GM12872 (cell line): ENCODE measurements around the gene OR2Y1.
A peak's percentile ranks its signal among the peaks of the same experiment; 100 is the strongest.

Experiments used
- TF ChIP-seq, protein P1 (sequence below): IDR thresholded peaks from 3 replicates; pipeline ENCODE4 v1.5.1; 2011; ENCODE audit warnings: low read depth, mild to moderate bottlenecking, low read length, moderate library complexity; ENCODE audit not compliant: insufficient read depth

Gene OR2Y1, protein sequence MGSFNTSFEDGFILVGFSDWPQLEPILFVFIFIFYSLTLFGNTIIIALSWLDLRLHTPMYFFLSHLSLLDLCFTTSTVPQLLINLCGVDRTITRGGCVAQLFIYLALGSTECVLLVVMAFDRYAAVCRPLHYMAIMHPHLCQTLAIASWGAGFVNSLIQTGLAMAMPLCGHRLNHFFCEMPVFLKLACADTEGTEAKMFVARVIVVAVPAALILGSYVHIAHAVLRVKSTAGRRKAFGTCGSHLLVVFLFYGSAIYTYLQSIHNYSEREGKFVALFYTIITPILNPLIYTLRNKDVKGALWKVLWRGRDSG

DNA sequence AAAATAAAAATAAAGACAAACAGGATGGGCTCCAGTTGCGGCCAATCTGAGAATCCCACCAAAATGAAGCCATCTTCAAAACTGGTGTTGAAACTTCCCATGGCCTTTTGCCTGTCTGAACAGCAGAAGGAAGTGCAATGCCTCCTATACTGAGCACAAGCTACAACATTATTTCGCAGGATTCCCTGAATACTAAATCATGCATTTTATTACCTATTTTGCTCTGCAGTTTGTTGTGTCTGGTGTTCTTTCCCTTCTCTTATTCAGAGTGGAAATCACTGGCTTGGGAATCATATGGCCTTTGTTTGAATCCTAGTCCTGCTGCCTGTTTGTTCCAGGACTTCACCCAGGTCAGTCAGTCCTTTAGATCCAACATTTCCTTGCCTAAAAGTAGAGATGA, at the start of gene OR2Y1:
TSS of gene OR2Y1 (minus strand) at position 101 of the 400 bp plus-strand sequence. CDS start at position 101, 0 bp downstream.
- TF ChIP-seq, protein P1, sequence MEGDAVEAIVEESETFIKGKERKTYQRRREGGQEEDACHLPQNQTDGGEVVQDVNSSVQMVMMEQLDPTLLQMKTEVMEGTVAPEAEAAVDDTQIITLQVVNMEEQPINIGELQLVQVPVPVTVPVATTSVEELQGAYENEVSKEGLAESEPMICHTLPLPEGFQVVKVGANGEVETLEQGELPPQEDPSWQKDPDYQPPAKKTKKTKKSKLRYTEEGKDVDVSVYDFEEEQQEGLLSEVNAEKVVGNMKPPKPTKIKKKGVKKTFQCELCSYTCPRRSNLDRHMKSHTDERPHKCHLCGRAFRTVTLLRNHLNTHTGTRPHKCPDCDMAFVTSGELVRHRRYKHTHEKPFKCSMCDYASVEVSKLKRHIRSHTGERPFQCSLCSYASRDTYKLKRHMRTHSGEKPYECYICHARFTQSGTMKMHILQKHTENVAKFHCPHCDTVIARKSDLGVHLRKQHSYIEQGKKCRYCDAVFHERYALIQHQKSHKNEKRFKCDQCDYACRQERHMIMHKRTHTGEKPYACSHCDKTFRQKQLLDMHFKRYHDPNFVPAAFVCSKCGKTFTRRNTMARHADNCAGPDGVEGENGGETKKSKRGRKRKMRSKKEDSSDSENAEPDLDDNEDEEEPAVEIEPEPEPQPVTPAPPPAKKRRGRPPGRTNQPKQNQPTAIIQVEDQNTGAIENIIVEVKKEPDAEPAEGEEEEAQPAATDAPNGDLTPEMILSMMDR = no peak

DNA sequence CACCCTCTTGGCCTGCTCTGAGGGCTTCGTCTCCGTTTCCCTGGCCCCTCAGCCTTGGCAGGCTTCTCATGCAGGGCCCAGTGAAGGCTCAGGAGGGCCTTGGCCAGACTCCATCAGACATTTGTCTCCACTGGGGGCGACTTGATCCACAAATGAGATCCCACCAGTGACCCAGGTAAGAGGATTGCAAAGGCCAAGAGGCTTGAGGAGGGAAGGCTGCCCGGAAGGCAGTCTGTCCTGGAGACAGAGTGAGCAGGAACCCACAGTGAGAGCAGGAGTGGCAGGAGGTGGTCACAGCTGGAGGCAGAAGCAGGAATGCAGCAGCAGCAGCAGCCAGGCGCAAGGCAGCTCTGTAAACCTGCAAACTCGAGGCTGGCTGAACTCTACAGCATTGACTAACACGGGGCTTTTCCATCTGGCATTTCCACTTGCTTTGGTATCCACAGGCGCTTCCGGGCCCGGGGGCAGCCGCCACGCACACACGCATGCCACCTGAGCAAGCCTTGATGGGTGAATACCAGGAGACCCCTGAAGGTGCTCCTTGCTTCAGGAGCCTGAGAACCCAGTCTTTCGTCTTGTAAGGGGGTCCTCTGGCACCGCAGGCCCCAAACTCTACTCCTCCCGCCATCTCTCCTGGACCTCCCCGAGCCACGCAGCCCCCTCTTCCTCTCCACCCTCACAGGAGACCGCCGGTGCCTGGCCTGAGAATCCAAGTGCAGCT, 48.0 kb upstream of the OR2Y1 start:
- TF ChIP-seq, protein P1 = no peak

DNA sequence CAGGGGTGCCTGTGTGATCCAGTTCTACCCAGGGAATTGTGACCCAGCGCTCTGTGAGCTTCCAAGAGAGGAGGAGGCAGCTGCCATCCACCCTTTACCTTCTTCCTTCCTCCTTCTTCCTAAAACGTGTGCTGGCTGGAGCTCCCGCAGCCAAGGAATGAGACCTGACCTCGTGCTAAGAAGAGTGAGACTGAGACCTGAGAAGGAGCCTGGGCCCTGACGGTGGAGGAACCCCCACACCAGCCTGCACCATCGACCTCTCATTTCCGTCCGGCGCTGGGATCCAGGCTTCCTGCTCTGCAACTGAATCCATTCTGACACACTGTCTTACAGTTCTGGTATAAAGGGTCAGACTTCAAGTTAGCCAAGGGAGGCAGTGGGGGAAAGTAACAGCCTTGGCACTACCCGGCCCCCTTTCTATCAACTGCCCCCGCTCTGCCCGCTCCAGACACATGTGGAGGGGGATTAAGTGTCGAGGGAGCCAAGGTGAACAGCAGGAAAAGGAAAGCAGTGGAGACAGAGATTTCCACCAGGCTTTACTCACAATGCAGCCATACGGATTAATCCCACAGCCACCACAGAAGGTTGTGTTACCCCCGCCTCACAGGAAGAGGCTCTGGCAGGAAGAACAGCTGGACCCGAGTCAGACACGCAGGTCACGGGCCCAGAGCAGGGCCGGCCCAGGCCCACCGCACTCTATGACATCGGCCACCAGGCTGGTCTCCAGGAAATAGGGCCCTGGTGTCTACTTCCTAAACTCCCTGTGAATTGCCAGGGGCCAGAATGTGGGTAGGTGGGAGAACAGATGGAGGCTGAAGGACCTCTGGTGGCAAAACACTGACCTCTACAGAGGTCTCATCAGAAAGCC, 46.9 kb upstream of the OR2Y1 start:
- TF ChIP-seq, protein P1 = no peak

DNA sequence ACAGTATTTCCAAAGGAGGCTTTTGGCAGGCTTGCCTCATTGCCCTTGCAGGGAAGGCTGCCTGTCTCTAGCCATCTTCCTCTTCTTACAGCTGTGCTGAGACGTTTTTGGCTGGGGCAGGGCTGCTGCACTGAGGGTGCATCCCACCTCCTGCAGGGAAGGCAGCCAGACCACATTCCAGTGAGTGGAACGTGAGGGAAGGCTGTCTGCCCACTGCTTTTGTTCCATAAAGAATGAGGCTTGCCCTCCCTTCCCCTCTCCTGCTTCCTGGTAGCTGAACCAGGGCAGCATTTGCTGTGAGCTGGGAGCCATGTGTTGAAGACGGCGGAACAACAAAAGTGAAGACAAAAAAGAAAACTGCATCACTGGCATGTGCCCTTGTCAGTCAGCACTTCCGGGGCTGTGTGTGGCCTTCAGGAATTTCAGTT, 46.0 kb upstream of the OR2Y1 start:
- TF ChIP-seq, protein P1 = no peak

DNA sequence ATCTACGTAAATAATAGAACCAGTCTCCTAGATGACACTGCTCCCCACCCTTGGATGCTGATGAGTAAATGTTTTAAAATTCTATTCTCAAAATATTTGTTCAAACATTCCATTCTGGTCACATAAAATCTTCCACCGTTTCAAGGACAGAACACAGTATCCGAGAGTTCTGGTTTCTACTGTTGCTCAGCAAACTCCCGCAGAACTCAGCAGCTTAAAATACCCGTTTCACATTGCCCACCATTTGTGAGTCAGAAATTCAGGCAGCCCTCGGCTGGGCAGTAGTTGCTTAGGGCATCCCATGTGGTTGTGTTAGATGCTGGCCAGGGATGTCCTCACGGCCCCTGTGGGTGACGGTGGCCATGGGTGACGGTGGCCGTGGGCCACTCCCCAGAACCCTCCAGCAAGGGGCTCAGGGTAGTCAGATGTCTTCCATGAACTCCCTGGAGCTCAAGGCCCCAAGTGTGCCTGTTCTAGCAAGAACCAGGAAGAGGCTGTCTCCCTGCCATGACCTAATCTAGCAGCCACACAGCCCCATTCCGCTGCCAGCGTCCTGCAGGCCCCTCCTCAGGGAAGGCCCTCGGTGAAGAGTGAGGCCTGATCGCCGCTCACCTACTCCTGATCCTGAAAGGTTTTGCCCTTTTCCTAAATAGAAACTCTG, 45.4 kb upstream of the OR2Y1 start:
- TF ChIP-seq, protein P1 = no peak

DNA sequence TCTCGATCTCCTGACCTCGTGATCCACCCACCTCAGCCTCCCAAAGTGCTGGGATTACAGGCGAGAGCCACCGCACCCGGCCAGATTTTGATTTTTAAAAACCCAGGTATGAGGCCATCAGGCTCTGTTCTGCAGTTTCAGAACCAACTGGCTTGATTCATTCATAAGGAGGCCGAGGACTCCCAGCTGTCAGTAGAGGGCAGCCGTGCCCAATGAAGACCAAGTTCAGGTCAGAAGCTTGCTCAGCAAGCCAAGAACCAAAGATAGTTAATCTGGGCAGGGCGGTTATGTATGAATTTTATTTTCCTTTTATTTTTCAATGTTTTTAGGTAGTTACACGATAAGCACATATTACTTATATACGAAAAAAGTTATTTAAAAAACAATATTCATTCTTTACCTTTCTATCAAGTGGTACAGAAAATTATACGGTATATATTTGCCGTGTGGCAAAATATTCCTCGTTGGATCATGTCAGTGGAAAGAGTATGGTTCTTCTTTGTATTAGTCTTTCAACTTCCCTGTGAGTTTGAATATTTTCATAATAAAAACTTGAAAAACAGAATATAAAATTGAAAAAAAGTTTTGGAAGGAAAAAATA, 44.7 kb upstream of the OR2Y1 start:
- TF ChIP-seq, protein P1 = peak; percentile 74
